Activated T-helper 9 cell treated with anti-CD3 and anti-CD28 coated beads, Interleukin-2, amount 50 U/mL, for 16 hours (primary cell): ENCODE measurements around the gene RNF14.

Experiments used
- DNase-seq: peaks from one replicate; pipeline ENCODE4 v3.0.0-alpha.2; 2020; ENCODE audit warnings: low read depth

The RNF14 gene

GRCh38 chr5:141947316-141947715 lies 21.6 kb upstream of the RNF14 start:
- DNase-seq: no peak

- DNase-seq: no peak
Observed at GRCh38 chr5:141948812-141949211, 20.1 kb upstream of the RNF14 start.

GRCh38 chr5:141949511-141949910 lies 19.4 kb upstream of the RNF14 start:
- no peak for DNase-seq

- DNase-seq: no peak
Observed at GRCh38 chr5:141950207-141951005, 18.5 kb upstream of the RNF14 start.

GRCh38 chr5:141951332-141951781 lies 17.5 kb upstream of the RNF14 start:
- DNase-seq: no peak

GRCh38 chr5:141952020-141952419 lies 16.9 kb upstream of the RNF14 start:
- no peak for DNase-seq

GRCh38 chr5:141954194-141954593 lies 14.7 kb upstream of the RNF14 start:
- DNase-seq: no peak

GRCh38 chr5:141957367-141957996 lies 11.4 kb upstream of the RNF14 start:
- DNase-seq: no peak

- no peak for DNase-seq
Observed at GRCh38 chr5:141958113-141958512, 10.8 kb upstream of the RNF14 start, which contains the start of gene PCDH12. Gene PCDH12, minus strand, starts transcription at chr5:141958202. Its CDS starts 351 bp downstream, at chr5:141957851.

- DNase-seq: no peak
Observed at GRCh38 chr5:141958546-141959172, 10.2 kb upstream of the RNF14 start.

GRCh38 chr5:141960018-141960417 lies 8.9 kb upstream of the RNF14 start:
- no peak for DNase-seq

- peak; percentile 81 for DNase-seq
Observed at GRCh38 chr5:141960449-141961323, 8.2 kb upstream of the RNF14 start.

GRCh38 chr5:141961466-141961865 lies 7.4 kb upstream of the RNF14 start:
- no peak for DNase-seq

GRCh38 chr5:141963701-141964100 lies 5.2 kb upstream of the RNF14 start:
- DNase-seq: no peak

- DNase-seq: no peak
Observed at GRCh38 chr5:141965071-141965470, 3.8 kb upstream of the RNF14 start.

- no peak for DNase-seq
Observed at GRCh38 chr5:141966275-141966962, 2.5 kb upstream of the RNF14 start.

GRCh38 chr5:141966963-141967333 lies 2.0 kb upstream of the RNF14 start:
- DNase-seq: no peak

GRCh38 chr5:141969783-141970771 lies 1.2 kb downstream of the RNF14 start:
- no peak for DNase-seq

GRCh38 chr5:141973871-141974595 lies 5.1 kb downstream of the RNF14 start:
- no peak for DNase-seq

GRCh38 chr5:141976176-141976575 lies 7.3 kb downstream of the RNF14 start:
- no peak for DNase-seq
